ENCODE results near the gene PCDHB9.
A peak's percentile ranks its signal among the peaks of the same experiment; 100 is the strongest.
"Not testable (repeated sequence)": the region's sequence is repeated elsewhere in the genome, so short reads cannot be mapped to it uniquely, and the experiment has no call there.

Gene PCDHB9

GRCh38 chr5:141184117-141184855 lies 2.7 kb upstream of the PCDHB9 start:
- H3K36me3 ChIP-seq (ENCODE audit: control insufficient read depth in 5 of 5, insufficient read depth in 5 of 5, low read length in 5 of 5); H3K9ac ChIP-seq (ENCODE audit: low read length in 5 of 5); H3K27me3 ChIP-seq (ENCODE audit: control insufficient read depth in 5 of 5, insufficient read depth in 4 of 5, low read length in 5 of 5); H3K4me3 ChIP-seq (ENCODE audit: low read depth in 1 of 5, low read length in 5 of 5); H3K27ac ChIP-seq (ENCODE audit: low read depth, low read length): not testable (repeated sequence)
- peaks cover 7 to 43% (median 16%) of the 10 kb centered on the region in 5 donors for H3K9me3 ChIP-seq (ENCODE audit: control insufficient read depth in 5 of 5, low read length in 5 of 5)
- peaks cover 0 to 11% (median 4%) of the 10 kb centered on the region in 5 donors for H3K4me1 ChIP-seq (ENCODE audit: control insufficient read depth in 5 of 5, insufficient read depth in 5 of 5, low read length in 5 of 5)

GRCh38 chr5:141188682-141189081 lies 1.7 kb downstream of the PCDHB9 start:
- H3K27me3 ChIP-seq (ENCODE audit: control insufficient read depth in 5 of 5, insufficient read depth in 4 of 5, low read length in 5 of 5); H3K36me3 ChIP-seq (ENCODE audit: control insufficient read depth in 5 of 5, insufficient read depth in 5 of 5, low read length in 5 of 5); H3K9ac ChIP-seq (ENCODE audit: low read length in 5 of 5); H3K4me1 ChIP-seq (ENCODE audit: control insufficient read depth in 5 of 5, insufficient read depth in 5 of 5, low read length in 5 of 5); H3K27ac ChIP-seq (ENCODE audit: low read depth, low read length): not testable (repeated sequence)
- Histone ChIP-seq H3K9me3 (ENCODE audit: control insufficient read depth in 5 of 5, low read length in 5 of 5) (peaks cover 11 to 43% (median 24%) of the 10 kb centered on the region in 5 donors), H3K4me3 (ENCODE audit: low read depth in 1 of 5, low read length in 5 of 5) (peak overlapping the region in 2 of 5 donors; percentile 26 to 33)

DNA sequence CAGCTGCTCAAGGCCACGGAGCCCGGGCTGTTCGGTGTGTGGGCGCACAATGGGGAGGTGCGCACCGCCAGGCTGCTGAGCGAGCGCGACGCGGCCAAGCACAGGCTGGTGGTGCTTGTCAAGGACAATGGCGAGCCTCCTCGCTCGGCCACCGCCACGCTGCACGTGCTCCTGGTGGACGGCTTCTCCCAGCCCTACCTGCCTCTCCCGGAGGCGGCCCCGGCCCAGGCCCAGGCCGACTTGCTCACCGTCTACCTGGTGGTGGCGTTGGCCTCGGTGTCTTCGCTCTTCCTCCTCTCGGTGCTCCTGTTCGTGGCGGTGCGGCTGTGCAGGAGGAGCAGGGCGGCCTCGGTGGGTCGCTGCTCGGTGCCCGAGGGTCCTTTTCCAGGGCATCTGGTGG lies 2.2 kb downstream of the PCDHB9 start:
- peaks cover 11 to 42% (median 23%) of the 10 kb centered on the region in 5 donors for H3K9me3 ChIP-seq (ENCODE audit: control insufficient read depth in 5 of 5, low read length in 5 of 5)
- not testable (repeated sequence) for H3K27ac ChIP-seq (ENCODE audit: low read depth, low read length); H3K4me3 ChIP-seq (ENCODE audit: low read depth in 1 of 5, low read length in 5 of 5); H3K9ac ChIP-seq (ENCODE audit: low read length in 5 of 5); H3K27me3 ChIP-seq (ENCODE audit: control insufficient read depth in 5 of 5, insufficient read depth in 4 of 5, low read length in 5 of 5); H3K36me3 ChIP-seq (ENCODE audit: control insufficient read depth in 5 of 5, insufficient read depth in 5 of 5, low read length in 5 of 5); H3K4me1 ChIP-seq (ENCODE audit: control insufficient read depth in 5 of 5, insufficient read depth in 5 of 5, low read length in 5 of 5)

- H3K27ac ChIP-seq (ENCODE audit: low read depth, low read length): no peak within 1 kb of the TSS
- H3K4me1 ChIP-seq (ENCODE audit: control insufficient read depth in 5 of 5, insufficient read depth in 5 of 5, low read length in 5 of 5): peaks cover 0 to under 1% (median 0%) of the 10 kb centered on the region in 5 donors
- H3K36me3 ChIP-seq (ENCODE audit: control insufficient read depth in 5 of 5, insufficient read depth in 5 of 5, low read length in 5 of 5): no peaks in the 10 kb centered on the region
- peaks cover 0 to 3% (median 0%) of the 10 kb centered on the region in 5 donors for H3K27me3 ChIP-seq (ENCODE audit: control insufficient read depth in 5 of 5, insufficient read depth in 4 of 5, low read length in 5 of 5)
- H3K9me3 ChIP-seq (ENCODE audit: control insufficient read depth in 5 of 5, low read length in 5 of 5): peaks cover 19 to 45% (median 34%) of the 10 kb centered on the region in 5 donors
- peak within 1 kb of the TSS; percentile 8 to 40 (median 33) for H3K4me3 ChIP-seq (ENCODE audit: low read depth in 1 of 5, low read length in 5 of 5)
- no peak within 1 kb of the TSS for H3K9ac ChIP-seq (ENCODE audit: low read length in 5 of 5)
Observed at GRCh38 chr5:141192110-141192725, 5.3 kb downstream of the PCDHB9 start, which contains the start of gene PCDHB10. PCDHB10 (plus strand) TSS chr5:141192353; CDS start chr5:141192553, 200 bp downstream.

GRCh38 chr5:141194332-141194731 lies 7.4 kb downstream of the PCDHB9 start:
- peaks cover 19 to 44% (median 38%) of the 10 kb centered on the region in 5 donors for H3K9me3 ChIP-seq (ENCODE audit: control insufficient read depth in 5 of 5, low read length in 5 of 5)
- not testable (repeated sequence) for H3K9ac ChIP-seq (ENCODE audit: low read length in 5 of 5); H3K27me3 ChIP-seq (ENCODE audit: control insufficient read depth in 5 of 5, insufficient read depth in 4 of 5, low read length in 5 of 5); H3K4me3 ChIP-seq (ENCODE audit: low read depth in 1 of 5, low read length in 5 of 5); H3K36me3 ChIP-seq (ENCODE audit: control insufficient read depth in 5 of 5, insufficient read depth in 5 of 5, low read length in 5 of 5); H3K27ac ChIP-seq (ENCODE audit: low read depth, low read length); H3K4me1 ChIP-seq (ENCODE audit: control insufficient read depth in 5 of 5, insufficient read depth in 5 of 5, low read length in 5 of 5)

DNA sequence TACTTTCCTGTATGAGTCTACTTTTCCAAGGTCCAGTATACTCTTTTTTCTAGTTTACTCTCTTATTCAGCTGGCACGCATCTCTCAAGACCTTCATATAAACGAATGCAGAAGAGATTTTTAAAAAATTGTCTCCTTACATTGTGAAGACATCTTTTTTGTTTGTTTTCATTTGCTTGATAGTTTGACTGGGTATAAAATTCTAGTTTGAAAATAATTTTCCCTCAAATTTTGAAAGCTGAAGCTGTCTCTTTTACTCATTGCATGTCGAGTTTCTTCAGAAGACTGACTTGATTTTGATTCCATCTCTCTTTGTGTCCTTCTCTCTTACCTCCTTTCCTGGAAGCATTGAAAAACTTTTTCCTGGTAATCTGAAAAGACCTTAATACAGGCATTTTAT lies 9.4 kb downstream of the PCDHB9 start:
- no peak overlapping the region for H3K4me3 ChIP-seq (ENCODE audit: low read depth in 1 of 5, low read length in 5 of 5)
- H3K9ac ChIP-seq (ENCODE audit: low read length in 5 of 5): no peak overlapping the region
- H3K9me3 ChIP-seq (ENCODE audit: control insufficient read depth in 5 of 5, low read length in 5 of 5): peaks cover 32 to 57% (median 45%) of the 10 kb centered on the region in 5 donors
- no peaks in the 10 kb centered on the region for H3K4me1 ChIP-seq (ENCODE audit: control insufficient read depth in 5 of 5, insufficient read depth in 5 of 5, low read length in 5 of 5)
- H3K27me3 ChIP-seq (ENCODE audit: control insufficient read depth in 5 of 5, insufficient read depth in 4 of 5, low read length in 5 of 5): peaks cover 0 to 4% (median 0%) of the 10 kb centered on the region in 5 donors
- peaks cover 0 to 3% (median 0%) of the 10 kb centered on the region in 5 donors for H3K36me3 ChIP-seq (ENCODE audit: control insufficient read depth in 5 of 5, insufficient read depth in 5 of 5, low read length in 5 of 5)
- H3K27ac ChIP-seq (ENCODE audit: low read depth, low read length): no peak overlapping the region

GRCh38 chr5:141199359-141200235 lies 12.6 kb downstream of the PCDHB9 start, which contains the start of gene PCDHB11:
PCDHB11 (plus strand) TSS chr5:141199627; CDS start chr5:141199775, 148 bp downstream.
- peaks cover 0 to 3% (median 0%) of the 10 kb centered on the region in 5 donors for H3K36me3 ChIP-seq (ENCODE audit: control insufficient read depth in 5 of 5, insufficient read depth in 5 of 5, low read length in 5 of 5)
- H3K9me3 ChIP-seq (ENCODE audit: control insufficient read depth in 5 of 5, low read length in 5 of 5): peaks cover 27 to 48% (median 37%) of the 10 kb centered on the region in 5 donors
- H3K27ac ChIP-seq (ENCODE audit: low read depth, low read length): no peak within 1 kb of the TSS
- H3K4me1 ChIP-seq (ENCODE audit: control insufficient read depth in 5 of 5, insufficient read depth in 5 of 5, low read length in 5 of 5): no peaks in the 10 kb centered on the region
- peak within 1 kb of the TSS; percentile 19 to 62 (median 41) for H3K4me3 ChIP-seq (ENCODE audit: low read depth in 1 of 5, low read length in 5 of 5)
- H3K27me3 ChIP-seq (ENCODE audit: control insufficient read depth in 5 of 5, insufficient read depth in 4 of 5, low read length in 5 of 5): peaks cover 0 to 4% (median 0%) of the 10 kb centered on the region in 5 donors
- no peak within 1 kb of the TSS for H3K9ac ChIP-seq (ENCODE audit: low read length in 5 of 5)

DNA sequence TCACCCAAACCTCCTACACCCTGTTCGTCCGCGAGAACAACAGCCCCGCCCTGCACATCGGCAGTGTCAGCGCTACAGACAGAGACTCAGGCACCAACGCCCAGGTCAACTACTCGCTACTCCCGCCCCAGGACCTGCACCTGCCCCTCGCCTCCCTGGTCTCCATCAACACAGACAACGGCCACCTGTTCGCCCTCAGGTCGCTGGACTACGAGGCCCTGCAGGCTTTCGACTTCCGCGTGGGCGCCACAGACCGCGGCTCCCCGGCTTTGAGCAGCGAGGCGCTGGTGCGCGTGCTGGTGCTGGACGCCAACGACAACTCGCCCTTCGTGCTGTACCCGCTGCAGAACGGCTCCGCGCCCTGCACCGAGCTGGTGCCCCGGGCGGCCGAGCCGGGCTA lies 14.2 kb downstream of the PCDHB9 start:
- not testable (repeated sequence) for H3K9ac ChIP-seq (ENCODE audit: low read length in 5 of 5); H3K36me3 ChIP-seq (ENCODE audit: control insufficient read depth in 5 of 5, insufficient read depth in 5 of 5, low read length in 5 of 5); H3K27ac ChIP-seq (ENCODE audit: low read depth, low read length); H3K4me1 ChIP-seq (ENCODE audit: control insufficient read depth in 5 of 5, insufficient read depth in 5 of 5, low read length in 5 of 5); H3K27me3 ChIP-seq (ENCODE audit: control insufficient read depth in 5 of 5, insufficient read depth in 4 of 5, low read length in 5 of 5)
- Histone ChIP-seq H3K4me3 (ENCODE audit: low read depth in 1 of 5, low read length in 5 of 5) (peak overlapping the region in 2 of 5 donors; percentile 16 to 37), H3K9me3 (ENCODE audit: control insufficient read depth in 5 of 5, low read length in 5 of 5) (peaks cover 27 to 46% (median 32%) of the 10 kb centered on the region in 5 donors)

DNA sequence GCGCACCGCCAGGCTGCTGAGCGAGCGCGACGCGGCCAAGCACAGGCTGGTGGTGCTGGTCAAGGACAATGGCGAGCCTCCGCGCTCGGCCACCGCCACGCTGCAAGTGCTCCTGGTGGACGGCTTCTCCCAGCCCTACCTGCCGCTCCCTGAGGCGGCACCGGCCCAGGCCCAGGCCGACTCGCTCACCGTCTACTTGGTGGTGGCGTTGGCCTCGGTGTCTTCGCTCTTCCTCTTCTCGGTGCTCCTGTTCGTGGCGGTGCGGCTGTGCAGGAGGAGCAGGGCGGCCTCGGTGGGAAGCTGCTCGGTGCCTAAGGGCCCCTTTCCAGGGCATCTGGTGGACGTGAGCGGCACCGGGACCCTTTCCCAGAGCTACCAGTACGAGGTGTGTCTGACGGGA lies 14.7 kb downstream of the PCDHB9 start:
- not testable (repeated sequence) for H3K27me3 ChIP-seq (ENCODE audit: control insufficient read depth in 5 of 5, insufficient read depth in 4 of 5, low read length in 5 of 5); H3K9ac ChIP-seq (ENCODE audit: low read length in 5 of 5); H3K4me1 ChIP-seq (ENCODE audit: control insufficient read depth in 5 of 5, insufficient read depth in 5 of 5, low read length in 5 of 5); H3K4me3 ChIP-seq (ENCODE audit: low read depth in 1 of 5, low read length in 5 of 5); H3K36me3 ChIP-seq (ENCODE audit: control insufficient read depth in 5 of 5, insufficient read depth in 5 of 5, low read length in 5 of 5); H3K27ac ChIP-seq (ENCODE audit: low read depth, low read length)
- peaks cover 22 to 41% (median 29%) of the 10 kb centered on the region in 5 donors for H3K9me3 ChIP-seq (ENCODE audit: control insufficient read depth in 5 of 5, low read length in 5 of 5)

All from subcutaneous abdominal adipose tissue (tissue), 5 donors.